Endothelial cell of umbilical vein (primary cell): ENCODE results near the gene NPTN. TPM values are rescaled to one million over a fixed set of nuclear protein-coding genes. Genes with fewer than 3 reads are reported as not detected.

Experiments
- BruUV-seq: library from RNA; stranded (reverse); fragments of 400-500 nt; replicated peaks from 2 replicates; lab custom pipeline; 2021; lab: Mats Ljungman, UMichigan
- CTCF ChIA-PET: fragments of 300-600, 350-600 bp; sonication (Branson Sonifier 250); formaldehyde crosslinking; loops from one replicate; lab custom pipeline; 2021; ENCODE audit warnings: antibody characterized with exemption, inconsistent platforms; lab: Charles Lee
- POLR2A ChIA-PET: fragments of 300-600, 350-600 bp; sonication (Branson Sonifier 250); formaldehyde crosslinking; loops from one replicate; lab custom pipeline; 2021; ENCODE audit warnings: antibody characterized with exemption, inconsistent platforms; lab: Charles Lee
- DNase-seq: peaks from one replicate; pipeline ENCODE4 v3.0.0-alpha.2; 2011; ENCODE audit warnings: low read depth, low spot score
- FAIRE-seq: peaks from 2 replicates; lab custom pipeline; 2011; peaks lifted over from hg19 to GRCh38; lab: Jason Lieb, UNC
- H2AFZ ChIP-seq: 2 replicates; pipeline ENCODE4 v1.6.0; 2012; ENCODE audit warnings: low read depth, low read length, control low read depth, inconsistent platforms
- H3K27ac ChIP-seq: 2 replicates; pipeline ENCODE4 v1.5.1; 2011; ENCODE audit warnings: low read depth, mild to moderate bottlenecking, control low read depth, low read length, moderate library complexity; ENCODE audit not compliant: insufficient read depth
- H3K27me3 ChIP-seq, 2 experiments: 2 replicates each; pipeline versions ENCODE4 v1.6.0 to v1.6.1; 2011; ENCODE audit warnings: low read length in 2 of 2, mixed read lengths in 1 of 2; ENCODE audit not compliant: control insufficient read depth in 2 of 2, insufficient read depth in 2 of 2
- H3K36me3 ChIP-seq, 2 experiments: 2 replicates in 1 of 2; 3 replicates in 1 of 2; pipeline ENCODE4 v1.5.1; 2011; ENCODE audit warnings: low read length in 2 of 2, mild to moderate bottlenecking in 1 of 2, moderate library complexity in 1 of 2; ENCODE audit not compliant: control insufficient read depth in 2 of 2, insufficient read depth in 2 of 2; ENCODE audit errors: extremely low read depth in 1 of 2
- H3K4me1 ChIP-seq: 3 replicates; pipeline ENCODE4 v1.5.1; 2011; ENCODE audit warnings: mild to moderate bottlenecking, low read length; ENCODE audit not compliant: control insufficient read depth, insufficient read depth; ENCODE audit errors: extremely low read depth
- H3K4me2 ChIP-seq: 2 replicates; pipeline ENCODE4 v1.6.1; 2011; ENCODE audit warnings: low read length, control low read depth, mixed read lengths; ENCODE audit not compliant: insufficient read depth
- H3K4me3 ChIP-seq, 3 experiments: fragments of 200-600 bp in 1 of 3; sonication (generic), shearing (Covaris generic) in 1 of 3; replicated peaks in 1 of 3; 2 replicates each; pipeline ENCODE4 v1.5.1; 2011 to 2016; ENCODE audit warnings: control low read depth in 3 of 3, low read length in 3 of 3, mild to moderate bottlenecking in 2 of 3, inconsistent platforms in 1 of 3, low read depth in 1 of 3, moderate library complexity in 1 of 3; ENCODE audit not compliant: insufficient read depth in 1 of 3
- H3K79me2 ChIP-seq: 2 replicates; pipeline ENCODE4 v1.6.0; 2012; ENCODE audit warnings: low read length, inconsistent platforms; ENCODE audit not compliant: control insufficient read depth, insufficient read depth
- H3K9ac ChIP-seq: replicated peaks from 2 replicates; pipeline ENCODE3; 2011; ENCODE audit warnings: low read length, control low read depth; ENCODE audit not compliant: insufficient read depth; ENCODE audit errors: extremely low read depth
- H3K9me1 ChIP-seq: replicated peaks from 3 replicates; pipeline ENCODE4 v1.6.0; 2011; ENCODE audit warnings: mild to moderate bottlenecking, low read length; ENCODE audit not compliant: control insufficient read depth, insufficient read depth; ENCODE audit errors: extremely low read depth
- H3K9me3 ChIP-seq: replicated peaks from 2 replicates; pipeline ENCODE4 v1.5.1; 2012; ENCODE audit warnings: low read length, inconsistent platforms; ENCODE audit not compliant: control insufficient read depth, insufficient read depth
- H4K20me1 ChIP-seq: replicated peaks from 2 replicates; pipeline ENCODE3; 2011; ENCODE audit warnings: mild to moderate bottlenecking, low read length; ENCODE audit not compliant: control insufficient read depth, insufficient read depth; ENCODE audit errors: extremely low read depth
- EZH2 ChIP-seq: IDR thresholded peaks from 2 replicates; pipeline ENCODE4 v1.6.1; 2012; ENCODE audit warnings: borderline replicate concordance, low read depth, mild to moderate bottlenecking, moderate library complexity, low read length, inconsistent platforms; ENCODE audit not compliant: severe bottlenecking
- FOS ChIP-seq: IDR thresholded peaks from 2 replicates; pipeline ENCODE4 v1.6.1; 2011; ENCODE audit warnings: mild to moderate bottlenecking, low read length, moderate library complexity, borderline replicate concordance; ENCODE audit not compliant: insufficient read depth
- GATA2 ChIP-seq: IDR thresholded peaks from 2 replicates; pipeline ENCODE4 v1.7.0; 2011; ENCODE audit warnings: low read depth, mild to moderate bottlenecking, moderate library complexity, mixed read lengths, low read length; ENCODE audit not compliant: insufficient read length, insufficient read depth
- JUN ChIP-seq: IDR thresholded peaks from 2 replicates; pipeline ENCODE4 v1.6.1; 2011; ENCODE audit warnings: borderline replicate concordance, low read depth; ENCODE audit not compliant: insufficient read length, insufficient read depth
- MYC ChIP-seq: IDR thresholded peaks from one replicate; pipeline ENCODE4 v1.6.1; 2011; ENCODE audit warnings: mild to moderate bottlenecking, low read depth, low read length
- POLR2A ChIP-seq: IDR thresholded peaks from 2 replicates; pipeline ENCODE4 v1.6.1; 2012; ENCODE audit warnings: low read depth, mild to moderate bottlenecking, control low read depth, low read length
- POLR2AphosphoS5 ChIP-seq: IDR thresholded peaks from 2 replicates; pipeline ENCODE4 v1.6.1; 2012; ENCODE audit warnings: low read depth, mild to moderate bottlenecking, control low read depth, low read length, moderate library complexity; ENCODE audit not compliant: insufficient read depth
- dilution Hi-C: fragments of 300-500 bp; cut with MboI; formaldehyde crosslinking; loops from one replicate; pipeline ENCODE4 v1.15.0; 2019; ENCODE audit warnings: low sequenced_read_pairs; ENCODE audit not compliant: extremely low pct_ligation_motif_present
- intact Hi-C: fragments of 100-400 bp; cut with micrococcal nuclease; formaldehyde crosslinking; loops from one replicate; pipeline ENCODE4 v1.10.0; 2022
- polyA plus RNA-seq, 4 experiments: library from polyadenylated mRNA; depleted of rRNA in 3 of 4; stranded (reverse) in 3 of 4; unstranded in 1 of 4; fragments of >200 nt; gene quantifications; 2 replicates each; pipeline versions ENCODE4 v1.2.1 to v1.2.3, GENCODE V29; 2011 to 2012; ENCODE audit warnings: missing spikeins in 1 of 4
- total RNA-seq: library from RNA; stranded (reverse); gene quantifications from 2 replicates; pipeline ENCODE4 v1.2.3, GENCODE V29; 2021
- TF ChIP-seq, protein P1 (sequence below): IDR thresholded peaks from 2 replicates; pipeline ENCODE4 v1.6.1; 2011; ENCODE audit not compliant: insufficient read depth, insufficient read length
- TF ChIP-seq, protein P2 (sequence below), 2 donors: IDR thresholded peaks; 1 replicate in 1 of 2; 2 replicates in 1 of 2; pipeline ENCODE4 v1.5.1; 2011; ENCODE audit warnings: low read length in 2 of 2, mild to moderate bottlenecking in 2 of 2, moderate library complexity in 2 of 2, control low read depth in 1 of 2, inconsistent platforms in 1 of 2, low read depth in 1 of 2; ENCODE audit not compliant: insufficient read depth in 1 of 2; ENCODE audit errors: extremely low read depth in 1 of 2

The NPTN gene
- total and polyA plus RNA-seq, 2 donors (not counting 3 experiments of a cell fraction or from before 2014, with no cell fraction given), result 77.4 to 81.3 TPM

GRCh38 chr15:73607843-73608242 is 25.3 kb downstream of the NPTN start:
- TF ChIP-seq EZH2 (no peak), POLR2AphosphoS5 (no peak), FOS (no peak), JUN (no peak), MYC (no peak), GATA2 (no peak), POLR2A (no peak)
- TF ChIP-seq, protein P1, sequence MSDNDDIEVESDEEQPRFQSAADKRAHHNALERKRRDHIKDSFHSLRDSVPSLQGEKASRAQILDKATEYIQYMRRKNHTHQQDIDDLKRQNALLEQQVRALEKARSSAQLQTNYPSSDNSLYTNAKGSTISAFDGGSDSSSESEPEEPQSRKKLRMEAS, result no peak
- TF ChIP-seq, protein P2, sequence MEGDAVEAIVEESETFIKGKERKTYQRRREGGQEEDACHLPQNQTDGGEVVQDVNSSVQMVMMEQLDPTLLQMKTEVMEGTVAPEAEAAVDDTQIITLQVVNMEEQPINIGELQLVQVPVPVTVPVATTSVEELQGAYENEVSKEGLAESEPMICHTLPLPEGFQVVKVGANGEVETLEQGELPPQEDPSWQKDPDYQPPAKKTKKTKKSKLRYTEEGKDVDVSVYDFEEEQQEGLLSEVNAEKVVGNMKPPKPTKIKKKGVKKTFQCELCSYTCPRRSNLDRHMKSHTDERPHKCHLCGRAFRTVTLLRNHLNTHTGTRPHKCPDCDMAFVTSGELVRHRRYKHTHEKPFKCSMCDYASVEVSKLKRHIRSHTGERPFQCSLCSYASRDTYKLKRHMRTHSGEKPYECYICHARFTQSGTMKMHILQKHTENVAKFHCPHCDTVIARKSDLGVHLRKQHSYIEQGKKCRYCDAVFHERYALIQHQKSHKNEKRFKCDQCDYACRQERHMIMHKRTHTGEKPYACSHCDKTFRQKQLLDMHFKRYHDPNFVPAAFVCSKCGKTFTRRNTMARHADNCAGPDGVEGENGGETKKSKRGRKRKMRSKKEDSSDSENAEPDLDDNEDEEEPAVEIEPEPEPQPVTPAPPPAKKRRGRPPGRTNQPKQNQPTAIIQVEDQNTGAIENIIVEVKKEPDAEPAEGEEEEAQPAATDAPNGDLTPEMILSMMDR (IDR thresholded peaks at IDR 0.05; ENCODE audit: extremely low read depth in 1 of 2, insufficient read depth in 1 of 2, low read depth in 1 of 2, low read length in 2 of 2), result no peak

More at GRCh38 chr15:73607843-73608242, 25.3 kb downstream of the NPTN start:
- intact Hi-C loops, result no loop called here
- ChIA-PET CTCF (interaction anchor here (1.3 to 3.3 kb wide), 6 partner anchors 9 to 92 kb away, joined by 4 to 14 read pairs (median 6); no protein-coding TSS in a partner anchor), POLR2A (no interaction called here)
- Histone ChIP-seq H3K36me3 (no peaks in the 10 kb centered on the region), H3K4me1 (peaks cover 9% of the 10 kb centered on the region), H3K27me3 (no peaks in the 10 kb centered on the region), H3K4me3 (no peak overlapping the region), H2AFZ (no peak overlapping the region), H3K9ac (no peak overlapping the region), H3K4me2 (no peak overlapping the region), H3K9me1 (no peaks in the 10 kb centered on the region), H3K79me2 (peaks cover 91% of the 10 kb centered on the region), H4K20me1 (peaks cover 16% of the 10 kb centered on the region), H3K27ac (no peak overlapping the region), H3K9me3 (no peaks in the 10 kb centered on the region)
- dilution Hi-C loops, result no loop called here
- no peak for FAIRE-seq
- DNase-seq, result no peak
- no TSS peak for BruUV-seq
